Suprapubic skin (tissue), 4 donors: Measurements from ENCODE around the gene EXOC2. TPM values are rescaled to one million over a fixed set of nuclear protein-coding genes. Genes with fewer than 3 reads are reported as not detected.

Source experiments
- DNase-seq, 2 donors: peaks; one replicate each; pipeline ENCODE4 v3.0.0-alpha.2; 2019; ENCODE audit warnings: low spot score in 2 of 2
- H3K27ac ChIP-seq: fragments of 200-600 bp; sonication (generic); one replicate; pipeline ENCODE4 v1.5.1; 2019
- H3K27me3 ChIP-seq: fragments of 200-600 bp; sonication (generic); one replicate; pipeline ENCODE4 v1.5.1; 2019
- H3K36me3 ChIP-seq: fragments of 200-600 bp; sonication (generic); one replicate; pipeline ENCODE4 v1.5.1; 2019
- H3K4me1 ChIP-seq: fragments of 200-600 bp; sonication (generic); one replicate; pipeline ENCODE4 v1.5.1; 2019
- H3K4me3 ChIP-seq: fragments of 200-600 bp; sonication (generic); one replicate; pipeline ENCODE4 v1.5.1; 2019; ENCODE audit warnings: mild to moderate bottlenecking
- H3K9me3 ChIP-seq: fragments of 200-600 bp; sonication (generic); one replicate; pipeline ENCODE4 v1.5.1; 2019
- CTCF ChIP-seq, 2 donors: fragments of 200-600 bp in 1 of 2; fragments of 450-650 bp in 1 of 2; sonication (generic) in 1 of 2; IDR thresholded peaks; one replicate each; pipeline ENCODE4 v1.5.1; 2016 to 2019; ENCODE audit warnings: antibody characterized with exemption in 2 of 2, mild to moderate bottlenecking in 1 of 2, moderate library complexity in 1 of 2
- EP300 ChIP-seq: sonication (generic); formaldehyde crosslinking; IDR thresholded peaks from one replicate; pipeline ENCODE4 v1.6.1; 2017; ENCODE audit warnings: antibody characterized with exemption
- POLR2A ChIP-seq, 2 donors: fragments of 450-650 bp; IDR thresholded peaks; one replicate each; pipeline ENCODE4 v1.6.1; 2017; ENCODE audit warnings: antibody characterized with exemption in 2 of 2, mild to moderate bottlenecking in 2 of 2, moderate library complexity in 2 of 2
- POLR2AphosphoS5 ChIP-seq, 3 donors: sonication (generic); formaldehyde crosslinking; IDR thresholded peaks; one replicate each; pipeline ENCODE4 v1.6.1; 2017; ENCODE audit warnings: antibody characterized with exemption in 3 of 3
- WGBS: methylation state at CpG from one replicate; pipeline ENCODE4 v1.1.5; 2018; 5-methylcytosine and 5-hydroxymethylcytosine counted together
- total RNA-seq, 4 donors: library from RNA; depleted of rRNA; stranded (reverse); fragments of >200 nt; gene quantifications; one replicate each; pipeline ENCODE4 v1.1.0, GENCODE V29; 2016

The EXOC2 gene
- total RNA-seq, 4 donors from 2014 or later = 17.7 to 28.1 (median 20.3) TPM

- H3K27me3 ChIP-seq = no peaks in the 10 kb centered on the region
- no peaks in the 10 kb centered on the region for H3K9me3 ChIP-seq
- peaks cover 12% of the 10 kb centered on the region for H3K36me3 ChIP-seq
- 96% methylated on average over 51 of the region's 73 CpGs for WGBS
- H3K4me1 ChIP-seq = no peaks in the 10 kb centered on the region
- H3K27ac ChIP-seq = no peak within 1 kb of the TSS
- H3K4me3 ChIP-seq = no peak within 1 kb of the TSS
- DNase-seq = no peak
- TF ChIP-seq POLR2AphosphoS5 (IDR thresholded peaks at IDR 0.05) = no peak
- no peak for TF ChIP-seq CTCF (IDR thresholded peaks at IDR 0.05)
- TF ChIP-seq EP300 = no peak
- no peak for TF ChIP-seq POLR2A (IDR thresholded peaks at IDR 0.05)
These were observed 36.3 kb downstream of the EXOC2 start, which contains the start of gene HUS1B for GRCh38 chr6:656460-657252. TSS of gene HUS1B (minus strand) at chr6:657100. CDS start at chr6:656944, 156 bp downstream.

- TF ChIP-seq POLR2A (IDR thresholded peaks at IDR 0.05) = no peak
- TF ChIP-seq CTCF (IDR thresholded peaks at IDR 0.05) = no peak
- TF ChIP-seq EP300 = no peak
- no peak for TF ChIP-seq POLR2AphosphoS5 (IDR thresholded peaks at IDR 0.05)
- no peaks in the 10 kb centered on the region for H3K9me3 ChIP-seq
- H3K27me3 ChIP-seq = no peaks in the 10 kb centered on the region
- no peak for DNase-seq
- H3K4me3 ChIP-seq = no peak overlapping the region
- WGBS = 74% methylated on average over 4 of the region's 4 CpGs
- no peaks in the 10 kb centered on the region for H3K4me1 ChIP-seq
- H3K27ac ChIP-seq = no peak overlapping the region
- peaks cover 12% of the 10 kb centered on the region for H3K36me3 ChIP-seq
These were observed 38.8 kb downstream of the EXOC2 start for GRCh38 chr6:654136-654535.

GRCh38 chr6:652865-653264, 40.1 kb downstream of the EXOC2 start:
- no peaks in the 10 kb centered on the region for H3K9me3 ChIP-seq
- DNase-seq = no peak
- no peak overlapping the region for H3K4me3 ChIP-seq
- TF ChIP-seq CTCF (IDR thresholded peaks at IDR 0.05) = no peak
- TF ChIP-seq EP300 = no peak
- TF ChIP-seq POLR2AphosphoS5 (IDR thresholded peaks at IDR 0.05) = no peak
- TF ChIP-seq POLR2A (IDR thresholded peaks at IDR 0.05) = no peak
- H3K36me3 ChIP-seq = peaks cover 12% of the 10 kb centered on the region
- no peak overlapping the region for H3K27ac ChIP-seq
- H3K27me3 ChIP-seq = no peaks in the 10 kb centered on the region
- no peaks in the 10 kb centered on the region for H3K4me1 ChIP-seq
- WGBS = 86% methylated on average over 3 of the region's 3 CpGs

- Histone ChIP-seq H3K9me3 (no peaks in the 10 kb centered on the region), H3K4me3 (no peak overlapping the region), H3K27ac (no peak overlapping the region), H3K36me3 (no peaks in the 10 kb centered on the region), H3K4me1 (no peaks in the 10 kb centered on the region), H3K27me3 (no peaks in the 10 kb centered on the region)
- TF ChIP-seq CTCF (IDR thresholded peaks at IDR 0.05) (no peak), POLR2A (IDR thresholded peaks at IDR 0.05) (no peak), POLR2AphosphoS5 (IDR thresholded peaks at IDR 0.05) (no peak), EP300 (no peak)
- 77% methylated on average over 4 of the region's 4 CpGs for WGBS
- no peak for DNase-seq
These were observed 42.8 kb downstream of the EXOC2 start for GRCh38 chr6:650098-650497.

- Histone ChIP-seq H3K9me3 (no peaks in the 10 kb centered on the region), H3K36me3 (no peaks in the 10 kb centered on the region), H3K4me3 (no peak overlapping the region), H3K4me1 (no peaks in the 10 kb centered on the region), H3K27me3 (no peaks in the 10 kb centered on the region), H3K27ac (no peak overlapping the region)
- no peak for TF ChIP-seq POLR2A (IDR thresholded peaks at IDR 0.05)
- no peak for DNase-seq
These were observed 50.1 kb downstream of the EXOC2 start for GRCh38 chr6:642805-643204.
